GM18526 (cell line): ENCODE data around the gene RASGRF2.

Source experiments
- POLR2A ChIP-seq: IDR thresholded peaks from 3 replicates; pipeline ENCODE4 v1.6.1; 2011; ENCODE audit not compliant: insufficient read length; ENCODE audit errors: extremely low read depth

Gene RASGRF2

DNA sequence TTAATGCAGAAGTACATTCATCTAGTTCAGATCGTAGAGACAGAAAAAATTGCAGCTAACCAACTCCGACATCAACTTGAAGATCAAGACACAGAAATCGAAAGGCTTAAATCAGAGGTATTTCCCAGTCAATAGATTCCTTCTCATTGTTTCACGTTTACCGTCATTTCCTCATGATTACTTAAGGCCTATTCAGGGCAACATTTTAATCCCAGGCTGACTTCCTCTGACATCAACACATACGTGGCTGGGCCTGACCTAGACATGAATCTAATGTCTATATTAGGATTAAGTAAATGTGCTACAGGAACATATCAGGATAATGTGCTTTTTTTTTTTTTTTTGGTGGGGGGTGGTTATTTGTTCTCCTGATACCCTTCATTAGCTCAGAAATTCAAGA is 107.9 kb downstream of the RASGRF2 start:
- TF ChIP-seq POLR2A: no peak

GRCh38 chr5:81068635-81069034 is 108.5 kb downstream of the RASGRF2 start:
- TF ChIP-seq POLR2A: no peak

DNA sequence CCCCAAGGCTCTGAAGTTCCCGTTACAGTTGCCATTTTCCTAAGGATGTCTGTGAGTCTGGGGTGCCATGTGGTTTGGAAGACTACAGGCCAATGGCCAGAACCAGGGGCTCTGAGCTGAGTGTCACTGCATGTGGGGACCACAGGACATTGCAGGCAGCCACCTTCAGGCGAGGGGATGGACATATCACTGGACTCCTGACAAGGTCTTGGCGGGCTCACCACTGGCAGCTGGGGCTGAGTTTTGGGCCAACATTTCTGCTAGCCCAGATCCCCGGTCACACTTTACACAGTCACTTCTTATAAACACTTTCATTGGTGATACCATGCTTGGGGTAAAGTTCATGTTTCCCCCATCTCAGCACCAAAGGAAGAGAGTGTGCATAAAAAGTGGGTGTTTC is 109.8 kb downstream of the RASGRF2 start:
- TF ChIP-seq POLR2A: no peak

DNA sequence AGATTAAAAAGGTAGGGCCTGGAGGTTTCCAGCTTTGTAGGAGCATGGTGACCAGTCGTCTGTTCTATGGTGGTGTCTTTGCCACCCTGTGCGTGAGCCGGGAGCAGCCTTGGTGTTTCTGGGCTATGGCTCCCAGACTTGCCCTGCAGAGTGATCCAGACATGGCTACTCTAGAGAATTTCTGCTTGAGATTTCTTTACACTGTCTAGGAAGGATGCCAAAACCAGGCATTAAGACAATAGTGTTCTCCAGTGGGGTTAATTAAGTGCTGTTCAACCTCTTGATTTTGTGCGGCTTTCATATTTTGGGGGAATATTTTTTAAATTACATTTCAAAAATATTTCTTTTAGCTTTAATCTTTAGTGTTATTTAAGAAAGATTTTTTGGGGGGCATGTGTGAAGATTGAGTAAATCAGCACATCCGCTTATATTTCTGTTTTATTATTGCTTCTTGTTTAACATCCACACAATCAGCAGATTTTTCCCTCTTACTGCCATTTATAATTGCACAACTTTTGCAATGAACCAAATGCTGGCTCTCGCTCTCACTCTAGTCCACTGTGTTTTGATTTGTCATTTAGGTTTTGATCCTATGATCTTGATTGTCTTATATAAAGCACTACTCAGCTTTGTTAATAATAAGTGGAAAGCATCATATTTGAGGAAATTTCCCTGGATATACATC is 110.5 kb downstream of the RASGRF2 start:
- no peak for TF ChIP-seq POLR2A

DNA sequence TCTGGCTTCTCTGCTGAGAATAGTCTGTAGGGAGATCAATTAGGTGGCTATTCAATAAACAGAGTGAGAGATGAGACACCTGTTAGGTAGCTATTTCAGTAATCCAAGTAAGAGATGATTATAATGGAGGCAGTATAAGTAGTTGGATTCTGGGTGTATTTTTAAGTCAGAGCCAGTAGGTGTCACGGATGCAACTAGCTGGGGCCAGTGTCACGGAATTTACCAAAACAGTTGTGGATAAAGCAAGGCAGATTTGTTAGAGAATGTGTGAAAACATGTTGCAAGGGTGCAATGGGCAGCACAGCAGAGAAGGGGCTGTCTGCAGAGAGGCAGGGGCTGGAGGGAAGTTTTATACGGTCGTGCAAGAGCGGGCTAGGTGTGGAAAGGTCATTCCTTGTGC is 114.9 kb downstream of the RASGRF2 start:
- no peak for TF ChIP-seq POLR2A

DNA sequence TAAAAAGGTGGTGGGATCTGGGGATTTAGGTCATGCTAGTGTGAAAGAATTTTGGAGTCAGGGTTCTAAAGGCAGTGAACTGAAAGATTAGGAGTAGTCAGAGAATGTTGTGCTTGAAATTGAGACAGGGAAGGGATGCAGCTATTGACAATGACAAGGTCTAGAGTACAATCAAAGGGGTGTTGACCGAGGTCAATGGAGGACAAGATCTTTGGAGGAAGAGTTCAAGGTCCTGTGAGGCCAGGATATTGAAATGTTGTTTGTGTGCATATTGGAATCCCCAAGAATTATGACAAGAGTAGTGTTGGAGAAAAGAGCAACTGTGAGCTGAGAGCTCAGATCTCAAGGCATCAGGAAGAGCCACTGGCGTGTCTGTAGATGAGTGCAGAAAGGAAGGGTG is 116.9 kb downstream of the RASGRF2 start:
- TF ChIP-seq POLR2A: no peak

- TF ChIP-seq POLR2A: no peak
Measured at GRCh38 chr5:81078930-81079329, 118.8 kb downstream of the RASGRF2 start.

- no peak for TF ChIP-seq POLR2A
Measured at GRCh38 chr5:81080809-81081460, 120.8 kb downstream of the RASGRF2 start.

GRCh38 chr5:81081461-81081835 is 121.3 kb downstream of the RASGRF2 start:
- TF ChIP-seq POLR2A: no peak

DNA sequence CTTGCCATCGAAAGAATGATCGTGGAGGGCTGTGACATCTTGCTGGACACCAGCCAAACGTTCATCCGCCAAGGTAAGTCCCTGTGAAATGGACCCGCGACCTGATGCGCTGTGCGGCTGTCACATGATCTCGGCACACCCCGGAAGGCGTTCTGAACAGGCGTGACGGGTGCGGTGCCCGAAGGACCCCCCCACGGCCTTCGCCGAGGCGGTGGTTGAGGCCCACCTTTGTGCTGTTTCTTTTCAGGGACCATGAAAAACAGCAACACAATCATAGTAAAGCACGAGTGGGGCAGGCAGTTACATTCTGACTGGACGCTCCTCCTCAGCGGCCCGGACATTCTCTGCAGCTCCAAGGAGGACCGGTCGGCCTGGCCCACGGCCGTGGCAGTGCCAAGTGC is 126.7 kb downstream of the RASGRF2 start:
- no peak for TF ChIP-seq POLR2A

DNA sequence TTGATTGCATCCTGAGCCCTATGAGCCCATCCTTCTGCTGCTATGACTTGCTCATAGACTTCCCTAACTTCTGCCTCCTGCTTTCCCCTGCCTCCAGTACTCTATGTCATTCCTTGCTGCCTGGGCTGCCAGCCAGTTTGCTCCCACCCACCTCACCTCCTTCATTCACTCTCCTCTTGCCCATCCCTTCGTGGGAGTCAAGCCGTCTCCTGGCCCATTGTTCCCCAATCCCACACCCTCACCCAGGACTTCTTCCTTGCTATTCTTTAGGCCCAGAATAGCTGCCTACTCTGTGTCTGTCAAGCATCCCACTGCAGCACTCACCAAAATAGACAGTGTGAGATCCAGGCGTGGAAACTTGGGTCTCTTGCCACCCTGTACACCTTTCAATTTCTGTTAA is 131.0 kb downstream of the RASGRF2 start:
- TF ChIP-seq POLR2A: no peak

DNA sequence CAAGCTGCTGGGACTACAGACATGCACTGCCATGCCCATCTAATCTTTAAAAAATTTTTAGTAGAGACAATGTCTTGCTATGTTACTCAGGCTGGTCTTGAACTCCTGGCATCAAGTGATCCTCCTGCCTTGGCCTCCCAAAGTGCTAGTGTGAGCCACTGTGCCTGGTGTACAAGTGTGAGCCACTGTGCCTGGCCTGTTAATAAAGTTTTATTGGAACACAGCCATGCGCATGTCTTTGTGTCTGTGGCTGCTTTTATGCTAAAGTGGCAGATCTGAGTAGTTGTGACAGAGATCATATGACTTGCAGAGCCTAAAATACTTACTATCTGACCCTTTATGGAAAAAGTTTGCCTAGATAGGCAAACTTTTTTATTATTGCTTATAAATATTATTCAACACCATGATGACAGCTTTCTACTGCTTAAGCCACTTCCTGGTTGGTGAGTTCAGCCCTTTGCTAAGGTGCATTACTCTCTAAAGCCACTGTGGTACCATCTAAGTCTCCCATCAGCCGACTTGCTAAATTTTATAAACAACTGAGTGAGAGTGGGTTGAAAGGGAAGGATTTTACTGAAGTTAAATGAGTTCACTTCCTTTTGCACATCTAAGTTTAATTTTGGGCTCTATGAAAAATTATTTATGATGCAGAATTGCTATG is 133.5 kb downstream of the RASGRF2 start:
- TF ChIP-seq POLR2A: no peak

DNA sequence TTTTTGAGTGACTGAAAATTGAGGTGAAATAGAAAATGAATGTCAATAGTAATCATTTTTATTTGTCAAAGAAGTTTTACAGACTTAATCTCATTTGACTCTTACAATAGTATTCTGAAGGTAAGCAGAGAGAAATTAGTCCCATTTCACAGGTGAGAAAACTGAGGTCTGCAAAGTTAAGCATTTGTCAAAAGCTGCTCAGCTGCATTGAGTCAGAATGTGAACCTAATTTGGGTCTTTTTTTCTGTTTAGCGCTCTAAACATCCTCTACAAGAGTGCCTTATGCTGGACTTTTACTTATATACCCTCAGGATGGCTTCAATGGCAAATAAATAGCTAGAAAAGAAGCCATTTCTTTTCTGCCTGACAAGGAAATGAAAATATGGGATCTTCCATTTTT is 135.7 kb downstream of the RASGRF2 start:
- no peak for TF ChIP-seq POLR2A

DNA sequence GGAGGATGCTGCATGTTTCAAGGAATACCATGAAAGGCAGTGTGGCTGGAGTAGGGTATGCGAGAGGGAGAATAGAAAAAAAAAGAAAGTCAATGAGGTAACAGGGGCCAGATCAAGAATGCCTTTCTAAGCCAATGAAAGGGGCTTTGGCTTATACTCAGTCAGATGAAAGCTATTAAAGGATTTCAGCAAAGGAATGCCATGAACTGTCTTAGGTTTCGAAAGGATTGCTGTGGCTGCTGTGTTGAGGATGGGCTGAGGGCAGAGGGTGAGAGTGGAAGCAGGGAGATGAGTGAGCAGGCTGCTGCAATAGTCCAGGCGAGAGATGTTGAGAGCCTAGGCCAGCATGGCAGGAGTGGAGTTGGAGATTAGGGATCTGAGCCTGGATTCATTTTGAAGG is 137.6 kb downstream of the RASGRF2 start:
- no peak for TF ChIP-seq POLR2A

DNA sequence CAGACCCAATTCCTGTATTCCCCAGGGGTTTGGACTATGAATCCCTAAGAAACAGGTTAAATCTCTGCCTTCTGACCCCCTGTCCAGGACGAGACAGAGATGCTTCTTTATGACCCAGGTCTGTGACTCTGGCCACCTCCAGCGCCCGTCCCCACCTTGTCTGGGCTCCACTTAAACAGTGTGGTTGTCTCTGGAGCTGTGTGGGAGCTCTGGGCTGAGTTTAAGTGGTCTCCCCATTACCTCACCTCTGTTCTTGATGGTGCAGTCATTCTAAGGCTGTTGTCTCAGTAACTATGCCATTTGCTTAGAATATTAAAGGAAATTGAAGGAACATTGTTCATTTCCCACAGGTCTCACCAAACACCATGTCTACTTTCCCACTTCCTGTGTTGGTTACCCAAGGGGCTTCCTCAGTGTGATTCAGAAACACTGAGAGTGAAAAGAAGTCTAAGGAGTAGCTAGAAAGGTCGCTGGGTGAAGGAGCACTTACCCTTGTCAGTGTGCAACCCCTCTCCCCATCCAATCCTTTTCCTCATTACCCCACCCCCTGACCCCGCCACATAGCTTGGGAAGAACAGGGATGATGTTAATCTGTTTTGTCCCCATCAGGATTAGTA is 145.2 kb downstream of the RASGRF2 start:
- TF ChIP-seq POLR2A: no peak

- no peak for TF ChIP-seq POLR2A
Measured at GRCh38 chr5:81115261-81115660, 155.1 kb downstream of the RASGRF2 start.
